NCI-H1436 treated with DMSO at 0.1 percent for 48 hours (cell line): ENCODE results near the gene EHMT1.
"Not testable (repeated sequence)": the region's sequence is repeated elsewhere in the genome, so short reads cannot be mapped to it uniquely, and the experiment has no call there.

ENCODE experiments used
- DNase-seq: peaks from one replicate; lab custom pipeline; 2025; lab: John Stamatoyannopoulos, UW

EHMT1 gene

GRCh38 chr9:137873408-137873807, 254.6 kb downstream of the EHMT1 start:
- no peak for DNase-seq

GRCh38 chr9:137873858-137874362, 255.1 kb downstream of the EHMT1 start:
- no peak for DNase-seq

DNA sequence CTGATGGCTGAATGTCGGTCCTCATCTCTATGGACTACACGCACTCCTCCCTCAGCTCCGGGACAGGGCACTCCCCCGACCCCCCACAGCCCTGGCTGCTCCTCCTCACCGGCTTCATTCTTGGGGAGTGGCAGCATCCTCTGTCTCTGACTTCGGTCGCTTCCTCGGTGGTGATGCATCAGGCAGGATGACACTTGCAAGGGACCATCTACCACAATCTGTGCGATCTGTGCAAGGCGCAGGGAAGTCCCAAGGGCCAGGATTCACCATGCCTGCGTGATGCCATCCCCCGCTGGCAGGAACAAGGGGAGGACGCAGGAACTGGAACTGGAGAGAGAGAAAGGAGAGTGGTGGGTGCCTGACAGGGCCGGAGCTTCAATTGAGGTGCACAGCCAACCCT, 256.5 kb downstream of the EHMT1 start:
- no peak for DNase-seq

DNA sequence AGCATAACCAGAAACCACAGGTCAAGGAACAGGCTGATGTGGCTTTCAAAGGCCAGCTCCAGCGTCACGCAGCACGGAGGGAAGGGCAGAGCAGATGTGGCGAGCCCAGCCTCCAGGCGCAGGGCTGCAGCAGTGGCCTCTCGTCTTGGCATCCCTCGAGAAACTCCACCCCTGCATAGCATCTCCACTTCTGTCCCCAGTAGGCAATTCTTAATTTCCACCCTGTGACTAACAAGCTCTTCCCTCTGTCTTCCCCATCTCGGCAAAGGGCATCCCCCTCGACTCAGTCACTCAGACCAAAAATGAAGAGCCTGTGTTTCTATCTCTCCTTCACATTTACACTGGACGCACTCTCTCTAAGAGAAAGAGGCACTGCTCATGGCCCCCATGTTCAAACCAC, 257.0 kb downstream of the EHMT1 start:
- no peak for DNase-seq

- DNase-seq: no peak
Observed at GRCh38 chr9:137876269-137876668, 257.5 kb downstream of the EHMT1 start.

DNA sequence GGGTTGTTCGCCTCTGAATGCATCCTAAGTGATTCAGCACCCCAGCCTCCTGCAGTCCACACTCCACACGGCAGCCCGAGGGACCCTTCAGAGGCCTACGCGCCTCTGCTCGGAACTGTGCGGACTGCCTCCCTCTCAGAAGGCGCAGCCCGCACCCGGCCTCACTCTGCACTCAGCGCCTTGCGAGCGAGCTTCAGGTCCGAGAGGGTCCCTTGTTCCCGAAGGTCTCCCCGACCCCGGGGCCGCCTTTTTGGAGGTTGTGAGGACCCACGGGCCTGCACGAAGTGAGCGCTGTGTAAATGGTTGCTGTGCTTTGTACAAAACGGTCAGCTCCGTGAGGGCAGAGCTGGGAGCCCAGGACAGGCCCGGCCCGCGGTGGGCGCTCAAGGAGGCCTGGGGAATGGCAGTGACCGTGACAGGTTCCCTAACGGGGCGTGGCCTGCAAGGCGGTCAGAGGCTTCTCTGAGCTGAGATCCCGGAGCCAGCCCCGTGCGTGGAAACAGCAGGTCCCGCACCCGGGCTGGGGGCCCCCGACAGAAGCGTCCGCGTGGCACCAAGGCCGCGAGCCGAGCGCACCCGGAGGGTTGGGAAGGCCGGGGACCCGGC, 258.1 kb downstream of the EHMT1 start:
- DNase-seq: no peak

- DNase-seq: not testable (repeated sequence)
Observed at GRCh38 chr9:137877506-137878122, 258.8 kb downstream of the EHMT1 start, which contains the start of gene CACNA1B. Gene CACNA1B, plus strand, starts transcription at chr9:137877782. Its CDS starts 152 bp downstream, at chr9:137877934.

GRCh38 chr9:137878146-137878941, 259.5 kb downstream of the EHMT1 start:
- DNase-seq: no peak

- DNase-seq: no peak
Observed at GRCh38 chr9:137879052-137879451, 260.2 kb downstream of the EHMT1 start.

DNA sequence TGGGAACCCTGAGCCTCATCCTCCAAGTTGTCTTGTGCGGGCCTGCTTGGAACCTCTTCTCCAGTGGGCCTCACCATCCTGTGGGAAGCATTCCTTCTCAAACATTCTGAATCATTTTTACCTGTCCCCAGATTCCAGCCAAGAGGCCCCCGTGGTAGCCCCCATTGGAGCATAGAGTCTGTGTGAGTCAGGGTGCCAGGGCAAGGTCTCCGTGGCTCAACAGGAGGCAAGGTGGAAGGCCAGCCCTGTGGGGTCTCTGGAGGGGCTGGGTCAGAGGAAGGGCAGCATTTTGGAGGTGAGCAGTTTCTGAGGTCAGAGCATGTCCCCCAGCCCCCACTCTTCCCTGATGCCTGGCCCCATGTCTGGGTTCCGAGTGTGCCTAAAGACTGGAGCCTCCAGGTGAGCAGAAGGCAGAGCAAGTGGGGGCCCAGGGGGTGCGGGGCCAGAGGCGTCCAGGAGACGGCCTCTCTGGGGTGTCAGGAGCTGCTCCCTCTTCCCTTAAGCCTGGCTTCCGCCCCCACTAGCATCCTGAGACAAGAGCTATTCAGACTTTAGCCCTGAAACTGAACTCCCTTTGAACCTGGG, 260.9 kb downstream of the EHMT1 start:
- DNase-seq: no peak

DNA sequence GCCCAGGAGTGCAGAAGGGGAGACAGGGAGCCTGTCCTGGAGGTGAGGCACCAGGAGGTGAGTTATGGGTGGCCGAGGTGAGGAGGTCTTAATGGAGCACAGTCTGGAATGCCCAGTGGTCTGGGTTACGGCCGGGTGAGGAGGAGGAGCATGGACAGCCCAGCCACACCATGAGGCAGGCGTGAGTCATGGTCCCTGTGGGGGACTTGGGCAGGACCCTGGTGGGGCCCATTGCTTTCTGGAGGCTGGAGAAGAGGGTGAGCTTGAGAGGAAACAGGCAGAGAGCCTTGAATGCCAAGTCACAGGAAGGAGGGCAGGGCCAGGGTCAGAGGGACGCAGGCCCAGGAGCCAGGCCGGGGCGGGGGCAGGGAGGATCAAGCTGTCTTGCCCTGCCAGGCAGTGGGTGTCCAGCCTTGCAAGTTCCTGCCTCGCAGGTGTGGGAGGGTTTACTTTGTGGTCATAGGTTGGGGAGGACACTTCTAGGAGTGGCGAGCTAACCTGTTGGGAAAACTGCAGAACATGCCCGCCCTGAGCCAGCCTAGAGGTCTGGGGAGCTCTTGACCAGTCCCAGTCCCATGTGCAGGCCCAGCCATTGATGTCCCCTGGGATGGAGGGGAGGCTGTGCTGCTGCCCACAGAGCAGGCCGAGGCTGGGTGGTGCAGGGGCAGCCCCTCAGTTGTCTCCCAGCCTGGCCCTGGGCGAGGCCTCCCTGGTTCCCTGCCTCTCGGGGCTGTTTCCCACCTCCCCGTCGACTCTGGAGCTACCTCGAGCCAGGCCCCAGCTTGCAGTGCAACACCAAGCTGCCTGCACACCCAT, 261.6 kb downstream of the EHMT1 start:
- DNase-seq: no peak

DNA sequence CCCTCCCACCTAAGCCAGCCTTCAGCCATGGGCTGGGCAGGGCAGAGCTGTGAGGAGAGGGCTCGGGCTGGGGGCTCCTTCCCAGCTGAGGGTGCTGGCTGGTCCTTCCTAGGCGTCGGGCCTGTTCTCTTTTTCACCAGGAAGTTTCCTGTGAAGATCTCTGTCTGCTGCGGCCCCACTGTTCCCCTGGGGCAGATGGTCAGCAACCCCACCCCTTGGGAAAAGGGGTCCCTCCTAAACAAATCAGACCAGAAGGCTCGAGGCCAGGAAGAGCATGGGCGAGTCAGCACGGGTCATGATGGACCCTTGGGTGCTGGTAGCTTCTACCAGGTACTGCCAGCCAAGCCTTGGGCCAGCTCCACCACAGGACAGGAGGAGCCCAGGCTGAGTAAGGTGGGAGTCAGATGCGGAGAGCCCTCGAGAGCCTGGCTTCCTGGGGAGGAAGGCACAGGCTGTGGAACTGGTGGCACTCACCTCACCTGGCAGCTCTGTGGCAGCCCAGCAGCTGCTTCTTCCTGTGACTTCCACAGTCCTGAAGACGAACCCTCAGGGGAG, 262.2 kb downstream of the EHMT1 start:
- no peak for DNase-seq

- DNase-seq: no peak
Observed at GRCh38 chr9:137881591-137882505, 263.0 kb downstream of the EHMT1 start.

DNA sequence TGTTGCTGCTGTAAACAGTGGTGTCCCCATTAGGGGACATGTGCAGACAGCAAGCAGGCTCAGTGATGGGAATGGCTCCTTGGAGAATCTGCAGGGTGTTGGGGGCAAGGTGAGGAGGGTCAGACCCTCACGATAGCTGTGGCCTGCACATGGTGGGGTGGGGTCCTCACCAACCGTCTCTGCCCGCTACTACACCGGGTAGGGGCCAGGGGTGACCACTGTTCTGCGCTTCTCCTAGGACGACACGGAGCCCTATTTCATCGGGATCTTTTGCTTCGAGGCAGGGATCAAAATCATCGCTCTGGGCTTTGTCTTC, 263.7 kb downstream of the EHMT1 start:
- no peak for DNase-seq

DNA sequence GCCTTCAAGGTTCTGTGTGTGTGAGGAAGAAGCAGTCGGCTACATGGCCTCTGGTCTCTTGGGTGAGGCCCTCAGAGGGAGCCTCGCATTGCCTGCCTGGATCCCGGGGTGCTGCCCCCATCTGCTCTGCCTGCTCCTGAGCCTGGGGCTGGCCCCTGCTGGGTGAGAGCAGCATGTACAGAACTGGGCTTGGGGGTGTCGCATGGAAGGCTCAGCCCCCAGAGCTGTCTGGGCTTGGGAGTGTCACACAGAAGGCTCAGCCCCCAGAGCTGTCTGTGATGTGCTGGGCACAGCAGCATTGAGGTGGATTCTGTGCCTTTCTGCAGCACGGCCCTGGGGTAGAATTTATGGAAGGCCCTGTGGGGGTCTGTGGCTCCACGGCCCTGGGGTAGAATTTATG, 265.2 kb downstream of the EHMT1 start:
- not testable (repeated sequence) for DNase-seq

- not testable (repeated sequence) for DNase-seq
Observed at GRCh38 chr9:137884547-137884946, 265.7 kb downstream of the EHMT1 start.

DNA sequence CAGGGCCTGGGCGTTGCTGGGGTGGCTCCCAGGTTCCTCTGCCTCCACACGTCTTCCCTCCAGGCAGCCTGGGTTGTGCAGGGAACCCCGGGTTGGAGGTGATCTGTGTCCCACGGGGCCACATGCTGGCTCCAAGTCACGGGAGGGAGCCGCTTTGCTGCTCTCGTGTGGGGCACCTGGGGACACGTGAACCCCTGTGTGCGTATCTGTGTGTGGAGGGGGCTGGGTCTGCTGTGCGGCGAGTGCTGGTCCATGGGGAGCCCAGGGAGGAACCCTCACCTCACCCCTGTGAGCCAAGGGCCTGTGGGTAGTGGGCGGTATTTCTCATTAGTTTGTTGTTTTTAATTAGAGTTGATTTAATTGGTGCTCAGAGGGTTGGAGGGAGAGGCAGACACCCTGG, 266.3 kb downstream of the EHMT1 start:
- not testable (repeated sequence) for DNase-seq
